Fibroblast of lung (primary cell): Measurements from ENCODE around the gene FSD1.

Source experiments
- EZH2 ChIP-seq: IDR thresholded peaks from 2 replicates; pipeline ENCODE4 v1.5.1; 2012; ENCODE audit warnings: low read length, control low read depth, mild to moderate bottlenecking; ENCODE audit errors: missing control alignments
- TF ChIP-seq, protein P1 (sequence below), 2 donors: IDR thresholded peaks in 1 of 2; conservative IDR thresholded peaks in 1 of 2; 1 replicate in 1 of 2; 2 replicates in 1 of 2; pipeline ENCODE4 v1.5.1; 2011 to 2012; ENCODE audit warnings: low read length in 2 of 2, control low read depth in 1 of 2, inconsistent platforms in 1 of 2, low read depth in 1 of 2, mild to moderate bottlenecking in 1 of 2

DNA sequence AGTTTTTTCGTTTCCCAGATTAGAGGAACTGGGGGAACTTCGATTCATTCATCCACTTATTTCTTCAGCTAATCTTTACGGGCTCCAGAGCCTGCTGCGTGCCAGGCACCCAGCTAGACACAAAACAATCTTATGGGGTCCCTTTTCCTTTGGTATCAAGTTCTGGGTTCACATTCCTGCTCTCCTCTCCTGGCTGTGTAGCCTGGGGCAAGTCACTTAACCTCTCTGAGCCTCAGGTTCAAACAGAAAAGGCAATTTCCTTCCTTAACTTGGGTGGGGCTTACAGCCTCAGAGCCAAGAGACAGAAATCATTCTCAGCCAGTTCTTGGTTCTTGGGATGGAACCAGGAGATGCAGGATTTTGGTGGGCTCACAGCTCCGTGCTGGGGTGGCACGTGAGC is 19.4 kb upstream of the FSD1 start:
- TF ChIP-seq, protein P1, sequence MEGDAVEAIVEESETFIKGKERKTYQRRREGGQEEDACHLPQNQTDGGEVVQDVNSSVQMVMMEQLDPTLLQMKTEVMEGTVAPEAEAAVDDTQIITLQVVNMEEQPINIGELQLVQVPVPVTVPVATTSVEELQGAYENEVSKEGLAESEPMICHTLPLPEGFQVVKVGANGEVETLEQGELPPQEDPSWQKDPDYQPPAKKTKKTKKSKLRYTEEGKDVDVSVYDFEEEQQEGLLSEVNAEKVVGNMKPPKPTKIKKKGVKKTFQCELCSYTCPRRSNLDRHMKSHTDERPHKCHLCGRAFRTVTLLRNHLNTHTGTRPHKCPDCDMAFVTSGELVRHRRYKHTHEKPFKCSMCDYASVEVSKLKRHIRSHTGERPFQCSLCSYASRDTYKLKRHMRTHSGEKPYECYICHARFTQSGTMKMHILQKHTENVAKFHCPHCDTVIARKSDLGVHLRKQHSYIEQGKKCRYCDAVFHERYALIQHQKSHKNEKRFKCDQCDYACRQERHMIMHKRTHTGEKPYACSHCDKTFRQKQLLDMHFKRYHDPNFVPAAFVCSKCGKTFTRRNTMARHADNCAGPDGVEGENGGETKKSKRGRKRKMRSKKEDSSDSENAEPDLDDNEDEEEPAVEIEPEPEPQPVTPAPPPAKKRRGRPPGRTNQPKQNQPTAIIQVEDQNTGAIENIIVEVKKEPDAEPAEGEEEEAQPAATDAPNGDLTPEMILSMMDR (conservative IDR thresholded peaks at IDR 0.05 in 1 of 2, IDR thresholded peaks at IDR 0.05 in 1 of 2; ENCODE audit: low read depth in 1 of 2, low read length in 2 of 2), result no peak
- no peak for TF ChIP-seq EZH2
